GM12874 (cell line): Measurements from ENCODE around the gene PTPRE.

Experiments used
- TF ChIP-seq, protein P1 (sequence below): IDR thresholded peaks from 2 replicates; pipeline ENCODE4 v1.5.1; 2011; ENCODE audit warnings: low read depth, mild to moderate bottlenecking, control low read depth, low read length, moderate library complexity; ENCODE audit not compliant: insufficient read depth

The PTPRE gene

DNA sequence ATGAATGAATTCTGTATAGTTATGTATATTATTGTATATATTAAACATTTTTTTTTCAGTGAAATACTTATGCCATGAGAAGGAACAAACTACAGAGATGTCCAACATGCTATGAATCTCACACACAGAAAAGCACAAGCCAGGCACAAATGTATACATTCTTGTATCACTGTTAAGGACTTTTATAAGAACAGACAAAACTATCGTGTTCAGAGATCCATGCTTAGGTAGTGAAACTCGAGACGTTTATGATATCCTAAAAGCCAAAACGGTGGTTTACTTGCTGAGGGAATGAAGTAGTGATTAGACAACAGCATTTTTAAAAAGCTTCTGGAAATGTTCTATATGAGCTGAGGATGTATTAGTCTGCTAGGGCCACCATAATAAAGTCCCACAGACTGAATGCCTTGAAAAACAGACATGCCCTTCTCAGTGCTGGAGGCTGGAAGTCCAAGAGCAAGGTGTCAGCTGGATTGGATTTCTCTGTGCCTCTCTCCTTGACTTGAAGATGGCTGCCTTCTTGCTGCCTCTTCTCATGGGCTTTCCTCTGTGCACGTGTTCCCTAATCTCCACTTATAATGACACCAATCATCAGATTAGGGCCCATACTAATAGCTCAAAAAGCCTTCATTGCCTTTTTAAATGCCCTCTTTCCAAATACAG lies 215.0 kb downstream of the PTPRE start:
- TF ChIP-seq, protein P1, sequence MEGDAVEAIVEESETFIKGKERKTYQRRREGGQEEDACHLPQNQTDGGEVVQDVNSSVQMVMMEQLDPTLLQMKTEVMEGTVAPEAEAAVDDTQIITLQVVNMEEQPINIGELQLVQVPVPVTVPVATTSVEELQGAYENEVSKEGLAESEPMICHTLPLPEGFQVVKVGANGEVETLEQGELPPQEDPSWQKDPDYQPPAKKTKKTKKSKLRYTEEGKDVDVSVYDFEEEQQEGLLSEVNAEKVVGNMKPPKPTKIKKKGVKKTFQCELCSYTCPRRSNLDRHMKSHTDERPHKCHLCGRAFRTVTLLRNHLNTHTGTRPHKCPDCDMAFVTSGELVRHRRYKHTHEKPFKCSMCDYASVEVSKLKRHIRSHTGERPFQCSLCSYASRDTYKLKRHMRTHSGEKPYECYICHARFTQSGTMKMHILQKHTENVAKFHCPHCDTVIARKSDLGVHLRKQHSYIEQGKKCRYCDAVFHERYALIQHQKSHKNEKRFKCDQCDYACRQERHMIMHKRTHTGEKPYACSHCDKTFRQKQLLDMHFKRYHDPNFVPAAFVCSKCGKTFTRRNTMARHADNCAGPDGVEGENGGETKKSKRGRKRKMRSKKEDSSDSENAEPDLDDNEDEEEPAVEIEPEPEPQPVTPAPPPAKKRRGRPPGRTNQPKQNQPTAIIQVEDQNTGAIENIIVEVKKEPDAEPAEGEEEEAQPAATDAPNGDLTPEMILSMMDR, result no peak

DNA sequence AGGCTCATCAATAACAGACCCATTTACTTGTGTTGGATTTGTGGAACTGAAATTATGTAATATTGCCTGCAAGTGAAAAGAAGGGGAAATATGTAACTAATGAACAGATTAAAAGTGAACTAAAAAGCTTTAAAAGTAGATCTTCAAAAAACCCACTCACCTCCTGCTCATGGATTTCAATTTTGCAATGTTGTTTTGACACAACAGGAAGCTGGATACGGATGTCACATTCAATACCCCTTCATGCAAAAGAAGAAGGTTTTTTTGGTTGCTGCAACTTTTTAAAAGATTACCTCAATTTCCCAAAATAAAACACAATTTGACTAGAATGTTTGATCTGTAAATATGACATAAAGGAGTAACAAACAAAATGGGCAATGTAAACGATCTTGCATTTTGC lies 216.0 kb downstream of the PTPRE start:
- TF ChIP-seq, protein P1, result no peak

DNA sequence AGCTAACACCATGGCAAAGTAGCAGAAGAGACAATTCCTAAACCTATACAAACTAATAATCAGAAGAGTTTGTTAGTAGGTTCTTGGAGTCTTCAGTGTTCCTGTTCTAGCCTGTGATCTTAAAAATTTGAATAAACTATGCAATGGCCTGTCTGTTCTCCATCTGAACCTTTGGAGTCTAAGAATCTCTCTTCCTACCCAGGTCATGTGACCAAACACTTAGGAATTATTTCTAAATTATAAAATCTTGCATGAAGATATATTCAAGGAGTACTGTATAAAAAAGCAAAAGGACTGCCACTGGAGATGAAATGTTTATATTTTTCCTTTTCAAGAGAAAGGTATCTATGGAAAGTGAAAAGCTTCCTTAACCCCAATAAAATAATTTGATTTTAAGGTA lies 216.9 kb downstream of the PTPRE start:
- TF ChIP-seq, protein P1, result no peak

DNA sequence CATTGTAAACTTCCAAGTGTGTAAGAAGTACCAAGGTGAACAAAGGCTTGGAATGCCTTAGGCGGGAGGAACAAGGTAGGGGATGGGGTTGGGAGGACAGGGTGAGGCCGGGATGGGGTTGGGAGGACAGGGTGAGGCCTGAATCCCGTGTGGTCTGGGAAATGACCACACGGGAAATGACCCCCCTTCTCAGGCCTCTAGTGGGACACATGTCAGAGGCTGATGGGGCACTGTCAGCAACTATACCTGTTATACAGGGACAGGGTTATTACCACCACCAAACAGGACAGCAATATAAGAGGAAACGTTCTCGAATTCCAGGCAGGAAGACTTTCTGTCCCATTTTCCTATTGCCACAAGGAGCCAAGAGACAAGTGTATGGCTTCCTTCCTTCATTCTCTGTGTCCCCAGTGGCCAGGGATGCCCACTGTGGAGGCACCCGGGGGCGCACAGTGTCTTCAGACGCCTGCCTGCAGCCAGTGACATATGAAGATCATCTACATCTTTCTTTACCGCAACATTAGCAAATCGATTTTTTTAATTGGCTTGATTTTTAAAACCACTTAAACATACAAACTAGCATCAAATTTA lies 218.0 kb downstream of the PTPRE start:
- TF ChIP-seq, protein P1, result no peak

DNA sequence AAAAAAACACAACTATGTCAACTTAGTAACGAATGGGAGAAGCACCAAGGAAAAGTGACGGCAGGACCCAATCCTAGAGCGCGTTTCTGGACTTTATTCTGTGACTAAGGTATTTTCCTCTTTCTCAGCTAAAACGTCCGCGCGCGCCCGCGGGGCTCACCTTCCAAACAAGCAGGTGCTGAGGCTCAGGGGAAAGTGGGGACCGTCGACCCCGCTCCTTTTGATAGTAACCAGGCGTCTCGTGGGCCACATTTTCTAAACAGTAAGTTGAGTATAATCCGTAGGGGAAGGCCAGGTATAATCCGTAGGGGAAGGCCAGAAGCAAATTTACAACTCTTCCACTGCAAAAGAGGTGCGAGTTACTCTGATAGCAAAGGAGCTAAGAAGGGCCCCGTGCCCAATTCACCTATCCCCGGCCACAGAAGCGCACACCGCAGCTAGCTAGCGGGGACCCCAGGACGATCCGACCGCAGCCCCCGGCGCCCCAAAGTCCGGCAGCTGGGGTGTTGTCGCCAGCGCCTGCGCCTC lies 218.6 kb downstream of the PTPRE start:
- TF ChIP-seq, protein P1, result no peak

DNA sequence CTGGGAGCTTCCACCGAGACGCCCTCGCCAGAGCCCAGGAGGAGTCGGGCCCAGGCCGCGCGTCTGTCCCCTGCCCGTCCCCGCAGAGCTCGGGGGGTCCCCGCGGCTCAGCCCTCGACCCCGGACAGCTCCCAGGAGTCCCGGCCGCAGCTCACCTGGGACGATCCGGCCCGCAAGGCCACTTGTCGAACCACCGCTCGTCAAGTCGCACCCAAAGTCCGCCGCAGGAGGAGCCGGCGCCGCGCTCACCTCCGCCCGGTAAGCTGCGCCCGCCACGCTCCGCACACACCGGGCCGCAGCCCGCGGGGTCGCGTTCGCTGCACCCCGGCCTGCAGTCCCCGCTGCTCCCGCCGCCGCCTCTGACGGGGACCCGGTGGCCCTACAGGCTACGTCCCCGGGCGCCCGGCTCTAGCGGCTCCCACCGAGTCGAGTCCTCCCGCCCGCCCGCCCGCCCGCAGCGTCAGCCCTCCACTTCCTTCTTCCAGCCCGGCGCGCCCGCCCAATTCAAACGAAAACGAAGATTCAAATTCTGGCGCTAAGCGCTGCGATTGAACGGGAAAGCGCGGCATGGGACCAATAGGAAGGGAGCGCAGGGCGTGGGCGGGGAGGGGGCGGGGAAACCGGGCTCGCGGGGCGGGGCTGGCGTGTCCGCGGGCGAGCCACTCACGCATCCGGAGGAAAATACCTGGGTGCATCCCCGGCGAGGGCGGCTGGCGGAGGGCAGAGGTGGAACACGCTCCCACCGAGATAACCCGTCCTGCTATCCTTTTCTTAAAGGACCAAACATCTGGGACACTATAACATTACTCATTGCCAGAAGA lies 219.3 kb downstream of the PTPRE start, which contains the start of gene MKI67:
Gene MKI67, minus strand, starts transcription at position 480 of the 821 bp plus-strand sequence. CDS start 756 bp downstream, outside the sequence.
- TF ChIP-seq, protein P1, result no peak

DNA sequence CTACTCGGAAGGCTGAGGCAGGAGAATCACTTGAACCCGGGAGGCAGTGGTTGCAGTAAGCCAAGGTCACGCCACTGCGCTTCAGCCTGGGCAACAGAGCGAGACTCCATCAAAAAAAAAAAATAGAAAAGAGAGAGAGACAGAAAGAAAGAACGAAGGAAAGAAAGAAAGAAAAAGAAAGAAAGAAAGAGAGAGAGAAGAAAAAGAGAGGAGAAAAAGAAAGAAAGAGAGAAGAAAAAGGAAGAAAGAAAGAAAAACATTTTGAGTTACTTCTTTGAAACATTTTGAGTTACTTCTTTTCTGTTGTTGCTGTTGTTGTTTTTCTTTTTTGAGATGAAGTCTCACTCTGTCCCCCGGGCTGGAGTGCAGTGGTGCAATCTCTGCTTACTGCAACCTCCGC lies 221.7 kb downstream of the PTPRE start:
- TF ChIP-seq, protein P1, result no peak
